Activated CD8-positive, alpha-beta memory T cell treated with anti-CD3 and anti-CD28 coated beads for 48 hours (primary cell): Measurements from ENCODE around the gene UPF3A.

Experiments used
- DNase-seq, 3 experiments: peaks; one replicate each; pipeline ENCODE4 v3.0.0-alpha.2; 2020; ENCODE audit warnings: low read depth in 2 of 3, low spot score in 2 of 3

The UPF3A gene

GRCh38 chr13:114303700-114304327, 22.4 kb downstream of the UPF3A start:
- no peak for DNase-seq

- DNase-seq, result no peak
Measured at GRCh38 chr13:114304346-114305034, 23.1 kb downstream of the UPF3A start.

GRCh38 chr13:114309086-114309485, 27.7 kb downstream of the UPF3A start:
- DNase-seq, result no peak

GRCh38 chr13:114309806-114310410, 28.5 kb downstream of the UPF3A start:
- DNase-seq, result no peak

GRCh38 chr13:114310956-114311355, 29.6 kb downstream of the UPF3A start:
- DNase-seq, result no peak

GRCh38 chr13:114311387-114311786, 30.0 kb downstream of the UPF3A start:
- DNase-seq, result no peak

GRCh38 chr13:114311908-114312307, 30.5 kb downstream of the UPF3A start:
- no peak for DNase-seq

GRCh38 chr13:114313061-114313860, 31.9 kb downstream of the UPF3A start:
- DNase-seq, result peak in 2 of 3 experiments; percentile 7 to 27

GRCh38 chr13:114314074-114314912, 32.9 kb downstream of the UPF3A start, which contains the start of gene CHAMP1:
CHAMP1 (plus strand) TSS chr13:114314503; CDS start chr13:114323843, 9,340 bp downstream.
- DNase-seq, result peak; percentile 74 to 94 (median 87)

- DNase-seq, result no peak
Measured at GRCh38 chr13:114315074-114315785, 33.8 kb downstream of the UPF3A start.

- DNase-seq, result no peak
Measured at GRCh38 chr13:114318624-114319023, 37.2 kb downstream of the UPF3A start.

- no peak for DNase-seq
Measured at GRCh38 chr13:114319441-114319913, 38.1 kb downstream of the UPF3A start.

- no peak for DNase-seq
Measured at GRCh38 chr13:114320065-114320464, 38.7 kb downstream of the UPF3A start.

GRCh38 chr13:114321256-114321655, 39.9 kb downstream of the UPF3A start:
- no peak for DNase-seq

GRCh38 chr13:114323349-114323748, 41.9 kb downstream of the UPF3A start:
- no peak for DNase-seq

- no peak for DNase-seq
Measured at GRCh38 chr13:114324334-114324733, 42.9 kb downstream of the UPF3A start.

GRCh38 chr13:114325729-114326128, 44.3 kb downstream of the UPF3A start:
- DNase-seq, result no peak

- no peak for DNase-seq
Measured at GRCh38 chr13:114328034-114328433, 46.6 kb downstream of the UPF3A start.

- no peak for DNase-seq
Measured at GRCh38 chr13:114328595-114328994, 47.2 kb downstream of the UPF3A start.

- no peak for DNase-seq
Measured at GRCh38 chr13:114330086-114330485, 48.7 kb downstream of the UPF3A start.
